ENCODE measurements around the gene CNNM2.

The CNNM2 gene

DNA sequence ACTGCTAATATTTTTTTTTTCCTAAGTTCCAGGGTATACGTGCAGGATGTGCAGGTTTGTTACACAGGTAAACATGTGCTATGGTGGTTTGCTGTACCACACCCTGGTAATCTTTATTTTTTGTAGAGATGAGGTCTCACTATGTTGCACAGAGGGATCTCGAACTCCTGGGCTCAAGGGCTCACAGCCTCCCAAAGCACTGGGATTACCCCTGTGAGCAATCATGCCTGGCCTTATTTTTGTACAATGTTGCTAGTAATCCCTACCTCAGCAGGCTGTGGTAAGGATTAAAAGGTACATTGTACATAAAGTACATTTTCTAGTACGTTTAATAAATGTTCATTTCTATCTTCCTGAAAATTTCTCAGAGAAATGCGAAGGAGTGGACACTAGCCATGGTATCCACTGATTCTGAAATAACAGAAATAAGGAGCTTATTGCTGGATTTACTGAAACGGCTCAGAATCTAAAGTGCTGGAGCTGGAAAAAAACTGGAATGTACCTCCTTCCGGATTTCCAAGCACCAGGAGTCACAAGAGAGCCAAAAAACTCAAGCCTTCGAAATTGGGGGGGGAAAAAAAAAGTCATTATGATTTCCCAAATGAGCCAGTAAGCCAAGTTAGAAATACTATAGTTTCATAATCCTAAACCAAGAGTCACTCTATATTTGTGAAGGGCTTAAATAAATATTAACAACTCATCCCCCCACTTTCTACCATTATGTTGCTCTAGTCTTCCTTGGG lies 205.4 kb downstream of the CNNM2 start:
- Histone ChIP-seq H3K27ac (ENCODE audit: low read depth, low read length) (no peak overlapping the region), H3K36me3 (ENCODE audit: control insufficient read depth, low read length) (peaks cover 20% of the 10 kb centered on the region), H3K4me1 (ENCODE audit: control insufficient read depth, low read length) (no peaks in the 10 kb centered on the region), H3K27me3 (ENCODE audit: control insufficient read depth, low read length) (no peaks in the 10 kb centered on the region), H3K79me2 (ENCODE audit: control insufficient read depth, low read length) (peaks cover 28% of the 10 kb centered on the region), H3K4me2 (ENCODE audit: low read length) (no peak overlapping the region), H3F3A (ENCODE audit: control insufficient read depth, insufficient read depth) (peaks cover 9% of the 10 kb centered on the region; the same call in 1 of the 2 replicates), H4K20me1 (ENCODE audit: control insufficient read depth, insufficient read depth, low read depth, low read length) (peaks cover 3% of the 10 kb centered on the region; the same call in 1 of the 2 replicates), H3K9me3 (ENCODE audit: control insufficient read depth, insufficient read depth, low read length) (no peaks in the 10 kb centered on the region), H3K4me3 (ENCODE audit: low read length) (no peak overlapping the region), H3K9me2 (replicated peaks; ENCODE audit: control insufficient read depth, low read length) (no peaks in the 10 kb centered on the region)
- TF ChIP-seq, protein P1, sequence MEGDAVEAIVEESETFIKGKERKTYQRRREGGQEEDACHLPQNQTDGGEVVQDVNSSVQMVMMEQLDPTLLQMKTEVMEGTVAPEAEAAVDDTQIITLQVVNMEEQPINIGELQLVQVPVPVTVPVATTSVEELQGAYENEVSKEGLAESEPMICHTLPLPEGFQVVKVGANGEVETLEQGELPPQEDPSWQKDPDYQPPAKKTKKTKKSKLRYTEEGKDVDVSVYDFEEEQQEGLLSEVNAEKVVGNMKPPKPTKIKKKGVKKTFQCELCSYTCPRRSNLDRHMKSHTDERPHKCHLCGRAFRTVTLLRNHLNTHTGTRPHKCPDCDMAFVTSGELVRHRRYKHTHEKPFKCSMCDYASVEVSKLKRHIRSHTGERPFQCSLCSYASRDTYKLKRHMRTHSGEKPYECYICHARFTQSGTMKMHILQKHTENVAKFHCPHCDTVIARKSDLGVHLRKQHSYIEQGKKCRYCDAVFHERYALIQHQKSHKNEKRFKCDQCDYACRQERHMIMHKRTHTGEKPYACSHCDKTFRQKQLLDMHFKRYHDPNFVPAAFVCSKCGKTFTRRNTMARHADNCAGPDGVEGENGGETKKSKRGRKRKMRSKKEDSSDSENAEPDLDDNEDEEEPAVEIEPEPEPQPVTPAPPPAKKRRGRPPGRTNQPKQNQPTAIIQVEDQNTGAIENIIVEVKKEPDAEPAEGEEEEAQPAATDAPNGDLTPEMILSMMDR (IDR thresholded peaks at IDR 0.05; ENCODE audit: low read depth, low read length, poor library complexity, severe bottlenecking) = no peak
- no peak for TF ChIP-seq EZH2phosphoT487 (IDR thresholded peaks at IDR 0.05; ENCODE audit: borderline replicate concordance, low read length)

DNA sequence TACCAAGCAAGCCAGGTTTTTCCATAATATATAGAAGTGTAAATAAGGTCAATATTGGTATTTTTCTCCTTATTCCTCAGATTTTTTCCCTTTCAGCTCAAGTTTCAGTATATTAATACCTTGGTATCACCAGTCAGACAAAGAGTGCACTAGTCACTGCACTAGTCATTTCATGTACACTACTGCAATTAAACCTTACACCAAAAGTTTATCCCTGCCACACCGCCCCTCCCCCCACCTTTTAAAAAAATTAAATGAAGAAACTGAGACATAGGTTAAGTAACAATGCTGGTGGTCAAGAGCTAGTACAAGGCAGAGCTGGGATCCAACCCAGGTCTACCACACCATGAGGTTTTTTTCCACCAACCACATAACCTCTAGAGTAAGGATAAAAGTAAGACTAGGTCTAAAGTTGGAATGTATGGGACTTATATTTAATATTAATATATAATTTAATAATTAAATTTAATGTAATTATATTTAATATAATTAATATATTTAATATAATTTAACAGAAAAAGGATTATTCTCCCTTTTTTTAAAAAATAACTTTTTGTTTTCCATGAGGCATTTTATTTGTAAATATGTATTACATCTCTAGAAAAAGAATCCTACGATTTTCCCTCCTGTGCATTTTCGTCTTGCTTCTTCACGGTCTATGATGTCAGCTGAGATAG lies 206.5 kb downstream of the CNNM2 start:
- no peak overlapping the region for H3K27ac ChIP-seq (ENCODE audit: low read depth, low read length)
- H4K20me1 ChIP-seq (ENCODE audit: control insufficient read depth, insufficient read depth, low read depth, low read length) = peaks cover 3% of the 10 kb centered on the region; the same call in 1 of the 2 replicates
- no peaks in the 10 kb centered on the region for H3K9me3 ChIP-seq (ENCODE audit: control insufficient read depth, insufficient read depth, low read length)
- H3K36me3 ChIP-seq (ENCODE audit: control insufficient read depth, low read length) = peaks cover 20% of the 10 kb centered on the region
- TF ChIP-seq EZH2phosphoT487 (IDR thresholded peaks at IDR 0.05; ENCODE audit: borderline replicate concordance, low read length) = no peak
- TF ChIP-seq, protein P1 (IDR thresholded peaks at IDR 0.05; ENCODE audit: low read depth, low read length, poor library complexity, severe bottlenecking) = no peak
- peaks cover 9% of the 10 kb centered on the region; the same call in 1 of the 2 replicates for H3F3A ChIP-seq (ENCODE audit: control insufficient read depth, insufficient read depth)
- no peak overlapping the region for H3K4me2 ChIP-seq (ENCODE audit: low read length)
- no peaks in the 10 kb centered on the region for H3K4me1 ChIP-seq (ENCODE audit: control insufficient read depth, low read length)
- H3K27me3 ChIP-seq (ENCODE audit: control insufficient read depth, low read length) = no peaks in the 10 kb centered on the region
- H3K9me2 ChIP-seq (replicated peaks; ENCODE audit: control insufficient read depth, low read length) = no peaks in the 10 kb centered on the region
- no peak overlapping the region for H3K4me3 ChIP-seq (ENCODE audit: low read length)
- H3K79me2 ChIP-seq (ENCODE audit: control insufficient read depth, low read length) = peaks cover 25% of the 10 kb centered on the region

DNA sequence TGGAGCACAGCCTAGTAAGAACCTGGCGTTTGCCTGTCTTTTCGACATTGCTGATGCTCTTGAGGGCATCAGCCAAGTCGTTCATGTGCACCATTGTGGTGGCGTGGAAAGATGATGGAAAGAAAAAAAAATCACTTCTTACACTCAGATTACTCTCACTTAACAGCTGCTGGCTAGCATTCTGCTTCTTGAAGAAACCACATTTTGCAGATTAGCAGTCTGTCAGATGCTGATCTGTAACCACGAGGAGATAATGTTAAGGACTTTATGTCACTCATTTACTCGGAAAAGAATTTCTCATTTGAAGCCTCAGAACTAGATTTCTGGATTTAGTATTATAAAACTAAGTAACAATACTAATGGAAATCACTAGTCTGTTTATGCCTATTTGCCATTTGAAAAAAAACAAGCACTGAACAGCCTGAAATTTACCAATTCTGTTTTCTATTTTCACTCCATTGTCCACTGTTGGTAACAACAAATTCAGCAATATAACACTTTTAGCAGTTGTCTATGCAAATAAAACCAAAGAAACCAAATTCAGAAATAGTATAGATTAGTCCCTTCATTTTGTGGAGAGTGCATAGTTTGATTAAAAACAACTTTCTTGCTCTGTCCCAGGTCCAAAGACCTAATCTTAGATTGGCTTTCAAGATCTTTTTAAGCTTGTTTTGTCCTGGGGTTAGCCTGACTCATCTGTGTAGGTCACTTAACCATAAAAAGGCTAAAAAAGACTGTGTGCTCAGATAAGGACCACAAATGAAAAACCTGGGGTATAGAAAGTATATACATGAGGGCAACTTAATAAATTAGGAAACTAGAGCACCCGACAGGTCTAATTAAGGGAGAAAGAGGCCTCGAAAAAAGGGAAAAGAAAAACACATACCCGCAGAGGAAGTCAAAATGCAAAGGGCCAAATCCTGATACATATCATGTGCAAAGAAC lies 207.5 kb downstream of the CNNM2 start:
- Histone ChIP-seq H3K4me3 (ENCODE audit: low read length) (no peak overlapping the region), H3F3A (ENCODE audit: control insufficient read depth, insufficient read depth) (peaks cover 9% of the 10 kb centered on the region; the same call in 1 of the 2 replicates), H3K4me2 (ENCODE audit: low read length) (no peak overlapping the region), H3K4me1 (ENCODE audit: control insufficient read depth, low read length) (no peaks in the 10 kb centered on the region), H3K9me3 (ENCODE audit: control insufficient read depth, insufficient read depth, low read length) (no peaks in the 10 kb centered on the region), H3K27me3 (ENCODE audit: control insufficient read depth, low read length) (no peaks in the 10 kb centered on the region), H3K36me3 (ENCODE audit: control insufficient read depth, low read length) (peaks cover 18% of the 10 kb centered on the region), H3K79me2 (ENCODE audit: control insufficient read depth, low read length) (peaks cover 20% of the 10 kb centered on the region), H3K27ac (ENCODE audit: low read depth, low read length) (no peak overlapping the region), H4K20me1 (ENCODE audit: control insufficient read depth, insufficient read depth, low read depth, low read length) (peaks cover 3% of the 10 kb centered on the region; the same call in 1 of the 2 replicates), H3K9me2 (replicated peaks; ENCODE audit: control insufficient read depth, low read length) (no peaks in the 10 kb centered on the region)
- TF ChIP-seq EZH2phosphoT487 (IDR thresholded peaks at IDR 0.05; ENCODE audit: borderline replicate concordance, low read length) = no peak
- TF ChIP-seq, protein P1 (IDR thresholded peaks at IDR 0.05; ENCODE audit: low read depth, low read length, poor library complexity, severe bottlenecking) = no peak
